Measurements from ENCODE around the gene CST11.

The CST11 gene

GRCh38 chr20:23413862-23414422 is 38.7 kb downstream of the CST11 start:
- no peak for TF ChIP-seq CTCF (IDR thresholded peaks at IDR 0.05)
- no peak overlapping the region for H3K4me3 ChIP-seq
- no peak for DNase-seq (ENCODE audit: low spot score)

GRCh38 chr20:23412026-23412425 is 40.6 kb downstream of the CST11 start:
- no peak for TF ChIP-seq CTCF (IDR thresholded peaks at IDR 0.05)
- H3K4me3 ChIP-seq: no peak overlapping the region
- DNase-seq (ENCODE audit: low spot score): no peak
- H3K27ac ChIP-seq: no peak overlapping the region

More at GRCh38 chr20:23413862-23414422, 38.7 kb downstream of the CST11 start:
- H3K27ac ChIP-seq: no peak overlapping the region

GRCh38 chr20:23410916-23411695 is 41.6 kb downstream of the CST11 start:
- no peak overlapping the region for H3K4me3 ChIP-seq
- TF ChIP-seq CTCF (IDR thresholded peaks at IDR 0.05): no peak
- no peak for DNase-seq (ENCODE audit: low spot score)
- H3K27ac ChIP-seq: no peak overlapping the region

- Histone ChIP-seq H3K27ac (no peak overlapping the region), H3K4me3 (no peak overlapping the region)
- no peak for TF ChIP-seq CTCF (IDR thresholded peaks at IDR 0.05)
- DNase-seq (ENCODE audit: low spot score): no peak
These were observed 42.9 kb downstream of the CST11 start for GRCh38 chr20:23409800-23410199.

- Histone ChIP-seq H3K27ac (no peak overlapping the region), H3K4me3 (no peak overlapping the region)
- DNase-seq (ENCODE audit: low spot score): no peak
- TF ChIP-seq CTCF (IDR thresholded peaks at IDR 0.05): no peak
These were observed 43.7 kb downstream of the CST11 start for GRCh38 chr20:23408957-23409356.

GRCh38 chr20:23407781-23408464 is 44.8 kb downstream of the CST11 start:
- no peak overlapping the region for H3K27ac ChIP-seq
- no peak overlapping the region for H3K4me3 ChIP-seq
- TF ChIP-seq CTCF (IDR thresholded peaks at IDR 0.05): no peak
- no peak for DNase-seq (ENCODE audit: low spot score)
